Activated CD4-positive, CD25-positive, alpha-beta regulatory T cell treated with anti-CD3 and anti-CD28 coated beads, Interleukin-2, amount 50 U/mL, for 72 hours (primary cell): Measurements from ENCODE around the gene CDC42BPB.
"Not testable (repeated sequence)": the region's sequence is repeated elsewhere in the genome, so short reads cannot be mapped to it uniquely, and the experiment has no call there.

Experiments used
- DNase-seq: peaks from one replicate; pipeline ENCODE4 v3.0.0; 2021

The CDC42BPB gene

GRCh38 chr14:103045371-103045869 is 11.9 kb downstream of the CDC42BPB start:
- DNase-seq: no peak

- no peak for DNase-seq
These were observed 13.9 kb downstream of the CDC42BPB start for GRCh38 chr14:103043257-103044015.

GRCh38 chr14:103041464-103041863 is 15.9 kb downstream of the CDC42BPB start:
- no peak for DNase-seq

- DNase-seq: no peak
These were observed 23.7 kb downstream of the CDC42BPB start for GRCh38 chr14:103033681-103034096.

GRCh38 chr14:103031956-103032355 is 25.4 kb downstream of the CDC42BPB start:
- DNase-seq: no peak

GRCh38 chr14:103031566-103031911 is 25.8 kb downstream of the CDC42BPB start:
- DNase-seq: no peak

GRCh38 chr14:103030741-103031565 is 26.4 kb downstream of the CDC42BPB start:
- no peak for DNase-seq

- DNase-seq: no peak
These were observed 27.4 kb downstream of the CDC42BPB start for GRCh38 chr14:103029936-103030335.

- no peak for DNase-seq
These were observed 28.6 kb downstream of the CDC42BPB start for GRCh38 chr14:103028772-103029171.

- no peak for DNase-seq
These were observed 29.1 kb downstream of the CDC42BPB start for GRCh38 chr14:103028161-103028767.

- no peak for DNase-seq
These were observed 29.9 kb downstream of the CDC42BPB start for GRCh38 chr14:103027451-103027850.

GRCh38 chr14:103026988-103027387 is 30.4 kb downstream of the CDC42BPB start:
- no peak for DNase-seq

GRCh38 chr14:103026196-103026595 is 31.2 kb downstream of the CDC42BPB start:
- DNase-seq: not testable (repeated sequence)

- DNase-seq: no peak
These were observed 33.4 kb downstream of the CDC42BPB start for GRCh38 chr14:103023881-103024473.

GRCh38 chr14:103022685-103023044 is 34.7 kb downstream of the CDC42BPB start:
- DNase-seq: no peak

- no peak for DNase-seq
These were observed 35.2 kb downstream of the CDC42BPB start for GRCh38 chr14:103022002-103022684.

- no peak for DNase-seq
These were observed 35.7 kb downstream of the CDC42BPB start for GRCh38 chr14:103021684-103022001.

GRCh38 chr14:103020271-103021170 is 36.8 kb downstream of the CDC42BPB start:
- no peak for DNase-seq

- DNase-seq: no peak
These were observed 37.5 kb downstream of the CDC42BPB start for GRCh38 chr14:103019826-103020225.

- DNase-seq: no peak
These were observed 38.1 kb downstream of the CDC42BPB start for GRCh38 chr14:103019236-103019635.

GRCh38 chr14:103016594-103016993 is 40.8 kb downstream of the CDC42BPB start:
- DNase-seq: no peak

GRCh38 chr14:103016071-103016470 is 41.3 kb downstream of the CDC42BPB start:
- no peak for DNase-seq
